AG10803 (cell line): ENCODE data around the gene PPFIBP1.
"Not testable (repeated sequence)": the region's sequence is repeated elsewhere in the genome, so short reads cannot be mapped to it uniquely, and the experiment has no call there.

ENCODE experiments used
- DNase-seq: peaks from one replicate; pipeline ENCODE4 v3.0.0; 2010; ENCODE audit warnings: low read depth
- H3K4me3 ChIP-seq: 2 replicates; pipeline ENCODE4 v1.5.1; 2011; ENCODE audit warnings: mild to moderate bottlenecking, low read length, control low read depth
- TF ChIP-seq, protein P1 (sequence below): conservative IDR thresholded peaks from 2 replicates; pipeline ENCODE4 v1.5.1; 2011; ENCODE audit warnings: mild to moderate bottlenecking, low read length, control low read depth, inconsistent platforms

Gene PPFIBP1

GRCh38 chr12:27539191-27539631 lies 15.2 kb downstream of the PPFIBP1 start:
- TF ChIP-seq, protein P1, sequence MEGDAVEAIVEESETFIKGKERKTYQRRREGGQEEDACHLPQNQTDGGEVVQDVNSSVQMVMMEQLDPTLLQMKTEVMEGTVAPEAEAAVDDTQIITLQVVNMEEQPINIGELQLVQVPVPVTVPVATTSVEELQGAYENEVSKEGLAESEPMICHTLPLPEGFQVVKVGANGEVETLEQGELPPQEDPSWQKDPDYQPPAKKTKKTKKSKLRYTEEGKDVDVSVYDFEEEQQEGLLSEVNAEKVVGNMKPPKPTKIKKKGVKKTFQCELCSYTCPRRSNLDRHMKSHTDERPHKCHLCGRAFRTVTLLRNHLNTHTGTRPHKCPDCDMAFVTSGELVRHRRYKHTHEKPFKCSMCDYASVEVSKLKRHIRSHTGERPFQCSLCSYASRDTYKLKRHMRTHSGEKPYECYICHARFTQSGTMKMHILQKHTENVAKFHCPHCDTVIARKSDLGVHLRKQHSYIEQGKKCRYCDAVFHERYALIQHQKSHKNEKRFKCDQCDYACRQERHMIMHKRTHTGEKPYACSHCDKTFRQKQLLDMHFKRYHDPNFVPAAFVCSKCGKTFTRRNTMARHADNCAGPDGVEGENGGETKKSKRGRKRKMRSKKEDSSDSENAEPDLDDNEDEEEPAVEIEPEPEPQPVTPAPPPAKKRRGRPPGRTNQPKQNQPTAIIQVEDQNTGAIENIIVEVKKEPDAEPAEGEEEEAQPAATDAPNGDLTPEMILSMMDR, result no peak
- no peak for DNase-seq
- H3K4me3 ChIP-seq, result no peak overlapping the region

- TF ChIP-seq, protein P1, result no peak
- DNase-seq, result no peak
- H3K4me3 ChIP-seq, result no peak overlapping the region
Observed at GRCh38 chr12:27541031-27541719, 17.2 kb downstream of the PPFIBP1 start.

DNA sequence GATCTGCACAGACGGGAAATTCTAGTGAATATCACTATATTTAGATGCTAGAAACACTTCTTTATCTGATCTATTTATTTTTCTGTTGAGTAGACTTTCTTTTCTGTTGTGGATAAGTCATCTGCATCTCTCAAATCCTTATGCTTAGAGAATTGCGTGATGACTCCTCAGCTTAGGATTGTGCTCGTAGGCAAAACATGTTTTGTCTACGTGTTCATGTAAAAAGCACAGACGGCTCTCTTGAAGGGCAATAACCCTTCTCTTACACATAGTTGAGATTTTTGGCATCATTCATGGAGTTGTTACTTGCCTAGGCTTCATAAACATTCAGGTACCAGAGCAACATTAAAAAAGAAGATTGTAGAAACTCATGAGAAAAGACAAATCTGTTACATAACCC lies 18.6 kb downstream of the PPFIBP1 start:
- peak; percentile 98 for DNase-seq
- TF ChIP-seq, protein P1, result no peak
- peak overlapping the region; percentile 10; the same call in 1 of the 2 replicates for H3K4me3 ChIP-seq

DNA sequence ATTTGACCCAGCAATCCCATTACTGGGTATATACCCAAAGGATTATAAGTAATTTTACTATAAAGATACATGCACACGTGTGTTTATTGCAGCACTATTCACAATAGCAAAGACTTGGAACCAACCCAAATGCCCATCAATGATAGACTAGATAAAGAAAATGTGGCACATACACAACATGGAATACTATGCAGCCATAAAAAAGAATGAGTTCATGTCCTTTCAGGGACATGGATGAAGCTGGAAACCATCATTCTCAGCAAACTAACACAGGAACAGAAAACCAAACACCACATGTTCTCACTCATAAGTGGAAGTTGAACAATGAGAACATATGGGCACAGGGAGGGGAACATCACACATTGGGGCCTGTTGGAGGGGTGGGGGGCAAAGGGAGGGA lies 20.9 kb downstream of the PPFIBP1 start:
- not testable (repeated sequence) for DNase-seq, H3K4me3 ChIP-seq

GRCh38 chr12:27545665-27546064 lies 21.7 kb downstream of the PPFIBP1 start:
- DNase-seq, result no peak
- no peak overlapping the region for H3K4me3 ChIP-seq
- TF ChIP-seq, protein P1, result no peak

DNA sequence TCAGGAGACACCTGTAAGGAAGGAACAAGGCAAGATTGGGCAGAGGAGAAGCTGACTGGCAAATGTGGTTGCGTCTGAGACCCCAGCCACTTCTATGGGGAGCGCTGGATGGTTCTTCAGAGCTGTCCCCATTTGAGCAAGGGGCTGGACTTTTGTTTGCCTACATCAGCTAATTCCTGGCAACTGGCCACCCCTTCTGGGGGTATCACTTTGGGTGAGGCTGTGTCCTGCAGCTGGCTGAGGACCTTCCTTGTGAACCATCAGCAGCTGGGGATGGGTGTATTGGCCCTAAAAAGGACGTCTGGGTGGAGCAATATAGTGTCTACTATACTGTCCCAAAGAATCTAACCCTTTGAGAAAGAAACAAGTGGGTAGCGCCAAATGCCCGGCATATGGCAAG lies 23.6 kb downstream of the PPFIBP1 start:
- TF ChIP-seq, protein P1, result no peak
- H3K4me3 ChIP-seq, result no peak overlapping the region
- DNase-seq, result no peak

- no peak for DNase-seq
- H3K4me3 ChIP-seq, result no peak overlapping the region
- TF ChIP-seq, protein P1, result no peak
Observed at GRCh38 chr12:27548301-27549199, 24.5 kb downstream of the PPFIBP1 start.
